HG02981 (cell line): Measurements from ENCODE around the gene MED28.
"Not testable (repeated sequence)": the region's sequence is repeated elsewhere in the genome, so short reads cannot be mapped to it uniquely, and the experiment has no call there.

ENCODE experiments used
- ATAC-seq: cut with Tn5 transposase; IDR thresholded peaks from one replicate; pipeline ENCODE4 v1.9.1; 2021; ENCODE audit warnings: mild to moderate bottlenecking, moderate library complexity; ENCODE audit not compliant: unreplicated experiment

Gene MED28

GRCh38 chr4:17616283-17616682, 1.8 kb downstream of the MED28 start:
- no peak for ATAC-seq

GRCh38 chr4:17618926-17619325, 4.5 kb downstream of the MED28 start:
- ATAC-seq = no peak

- ATAC-seq = no peak
These were observed 5.1 kb downstream of the MED28 start for GRCh38 chr4:17619416-17620105.

GRCh38 chr4:17623451-17624001, 9.1 kb downstream of the MED28 start:
- ATAC-seq = no peak

GRCh38 chr4:17624821-17625220, 10.4 kb downstream of the MED28 start:
- ATAC-seq = no peak

GRCh38 chr4:17630228-17630627, 15.8 kb downstream of the MED28 start:
- ATAC-seq = no peak

- no peak for ATAC-seq
These were observed 19.2 kb downstream of the MED28 start for GRCh38 chr4:17633600-17633999.

- ATAC-seq = no peak
These were observed 20.6 kb downstream of the MED28 start for GRCh38 chr4:17635056-17635455.

- no peak for ATAC-seq
These were observed 21.9 kb downstream of the MED28 start for GRCh38 chr4:17636341-17636695.

- ATAC-seq = peak; percentile 87
These were observed 22.5 kb downstream of the MED28 start for GRCh38 chr4:17636696-17637622.

- ATAC-seq = no peak
These were observed 24.7 kb downstream of the MED28 start for GRCh38 chr4:17639136-17639535.

GRCh38 chr4:17642398-17642783, 27.9 kb downstream of the MED28 start:
- ATAC-seq = no peak

- ATAC-seq = no peak
These were observed 32.3 kb downstream of the MED28 start for GRCh38 chr4:17646693-17647092.

- ATAC-seq = no peak
These were observed 32.9 kb downstream of the MED28 start for GRCh38 chr4:17647176-17647806.

- no peak for ATAC-seq
These were observed 33.5 kb downstream of the MED28 start for GRCh38 chr4:17647927-17648326.

- ATAC-seq = no peak
These were observed 36.0 kb downstream of the MED28 start for GRCh38 chr4:17650406-17650805.

- ATAC-seq = no peak
These were observed 40.3 kb downstream of the MED28 start for GRCh38 chr4:17654701-17655100.

GRCh38 chr4:17657090-17657489, 42.6 kb downstream of the MED28 start:
- no peak for ATAC-seq

- ATAC-seq = no peak
These were observed 43.4 kb downstream of the MED28 start for GRCh38 chr4:17657849-17658248.

GRCh38 chr4:17659196-17659595, 44.8 kb downstream of the MED28 start:
- not testable (repeated sequence) for ATAC-seq

- no peak for ATAC-seq
These were observed 48.3 kb downstream of the MED28 start for GRCh38 chr4:17662694-17663093.
